ENCODE results near the gene HIP1.

Gene HIP1

DNA sequence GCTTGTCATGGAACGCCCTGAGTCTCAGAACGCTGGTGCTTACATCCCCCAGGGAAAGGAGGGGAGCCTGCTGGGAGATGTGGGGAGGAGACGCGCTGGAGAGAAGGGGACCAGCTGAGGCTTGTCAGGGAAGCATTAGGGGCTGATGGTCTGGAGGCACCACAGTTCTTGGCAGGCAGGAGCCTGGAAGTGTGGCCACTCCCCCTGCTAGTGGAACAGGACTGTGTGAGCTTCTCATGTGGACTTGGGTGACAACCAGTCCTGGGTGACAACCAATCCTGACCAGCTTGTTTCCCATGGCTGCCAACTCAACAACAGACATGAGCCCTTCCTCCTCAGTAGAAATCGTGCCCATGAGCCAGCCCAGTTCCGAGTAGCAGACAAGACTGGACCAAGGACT is 158.8 kb downstream of the HIP1 start:
- TF ChIP-seq, protein P1, sequence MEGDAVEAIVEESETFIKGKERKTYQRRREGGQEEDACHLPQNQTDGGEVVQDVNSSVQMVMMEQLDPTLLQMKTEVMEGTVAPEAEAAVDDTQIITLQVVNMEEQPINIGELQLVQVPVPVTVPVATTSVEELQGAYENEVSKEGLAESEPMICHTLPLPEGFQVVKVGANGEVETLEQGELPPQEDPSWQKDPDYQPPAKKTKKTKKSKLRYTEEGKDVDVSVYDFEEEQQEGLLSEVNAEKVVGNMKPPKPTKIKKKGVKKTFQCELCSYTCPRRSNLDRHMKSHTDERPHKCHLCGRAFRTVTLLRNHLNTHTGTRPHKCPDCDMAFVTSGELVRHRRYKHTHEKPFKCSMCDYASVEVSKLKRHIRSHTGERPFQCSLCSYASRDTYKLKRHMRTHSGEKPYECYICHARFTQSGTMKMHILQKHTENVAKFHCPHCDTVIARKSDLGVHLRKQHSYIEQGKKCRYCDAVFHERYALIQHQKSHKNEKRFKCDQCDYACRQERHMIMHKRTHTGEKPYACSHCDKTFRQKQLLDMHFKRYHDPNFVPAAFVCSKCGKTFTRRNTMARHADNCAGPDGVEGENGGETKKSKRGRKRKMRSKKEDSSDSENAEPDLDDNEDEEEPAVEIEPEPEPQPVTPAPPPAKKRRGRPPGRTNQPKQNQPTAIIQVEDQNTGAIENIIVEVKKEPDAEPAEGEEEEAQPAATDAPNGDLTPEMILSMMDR (IDR thresholded peaks at IDR 0.05; ENCODE audit: insufficient read depth, low read length, poor library complexity, severe bottlenecking) = no peak
- no peak for TF ChIP-seq EZH2phosphoT487 (conservative IDR thresholded peaks at IDR 0.05; ENCODE audit: low read length)
- no peak overlapping the region for H3K4me2 ChIP-seq (ENCODE audit: low read depth, low read length, poor library complexity, severe bottlenecking)

DNA sequence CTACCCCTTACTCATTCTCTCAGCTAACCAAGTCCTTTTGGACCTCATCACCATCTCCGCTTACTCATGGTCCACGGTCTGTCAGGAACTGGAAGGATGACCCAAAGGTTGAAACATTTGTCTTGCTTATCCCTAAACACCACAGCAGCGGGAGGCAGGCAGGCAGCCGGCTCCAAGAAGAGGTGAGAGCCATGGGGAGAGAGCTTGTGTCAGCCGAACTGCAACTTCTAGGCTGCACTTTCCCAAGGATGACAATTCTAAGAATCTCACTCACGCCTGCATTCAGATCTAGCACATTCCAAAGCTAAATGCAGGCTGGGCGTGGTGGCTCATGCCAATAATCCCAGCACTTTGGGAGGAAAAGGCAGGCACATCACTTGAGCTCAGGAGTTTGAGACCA is 160.7 kb downstream of the HIP1 start:
- H3K4me2 ChIP-seq (ENCODE audit: low read depth, low read length, poor library complexity, severe bottlenecking) = no peak overlapping the region
- TF ChIP-seq, protein P1 (IDR thresholded peaks at IDR 0.05; ENCODE audit: insufficient read depth, low read length, poor library complexity, severe bottlenecking) = no peak
- no peak overlapping the region for H3K4me3 ChIP-seq (ENCODE audit: insufficient read depth, low read length, poor library complexity, severe bottlenecking)
- H3K79me2 ChIP-seq (ENCODE audit: insufficient read depth, low read length) = no peaks in the 10 kb centered on the region
- H4K20me1 ChIP-seq (ENCODE audit: low read depth, low read length) = no peaks in the 10 kb centered on the region
- H3K36me3 ChIP-seq (ENCODE audit: low read length) = no peaks in the 10 kb centered on the region
- no peaks in the 10 kb centered on the region for H3K27me3 ChIP-seq (ENCODE audit: low read length)
- no peaks in the 10 kb centered on the region for H3K9me3 ChIP-seq (ENCODE audit: insufficient read depth, low read length)
- H3K9me2 ChIP-seq (replicated peaks; ENCODE audit: insufficient read depth, low read length) = no peaks in the 10 kb centered on the region
- H3F3A ChIP-seq (ENCODE audit: insufficient read depth) = no peaks in the 10 kb centered on the region
- no peak overlapping the region for H3K9ac ChIP-seq (ENCODE audit: low read length)
- H2AFZ ChIP-seq (ENCODE audit: low read depth, low read length, severe bottlenecking) = no peak overlapping the region
- no peak overlapping the region for H3K27ac ChIP-seq (ENCODE audit: low read depth, low read length)

More for the DNA sequence above, 158.8 kb downstream of the HIP1 start:
- no peak overlapping the region for H3K4me3 ChIP-seq (ENCODE audit: insufficient read depth, low read length, poor library complexity, severe bottlenecking)
- H3K9ac ChIP-seq (ENCODE audit: low read length) = no peak overlapping the region
- H3K79me2 ChIP-seq (ENCODE audit: insufficient read depth, low read length) = no peaks in the 10 kb centered on the region
- H3K9me2 ChIP-seq (replicated peaks; ENCODE audit: insufficient read depth, low read length) = no peaks in the 10 kb centered on the region
- no peaks in the 10 kb centered on the region for H3K27me3 ChIP-seq (ENCODE audit: low read length)
- H2AFZ ChIP-seq (ENCODE audit: low read depth, low read length, severe bottlenecking) = no peak overlapping the region
- H3K9me3 ChIP-seq (ENCODE audit: insufficient read depth, low read length) = no peaks in the 10 kb centered on the region
- no peak overlapping the region for H3K27ac ChIP-seq (ENCODE audit: low read depth, low read length)
- no peaks in the 10 kb centered on the region for H3F3A ChIP-seq (ENCODE audit: insufficient read depth)
- no peaks in the 10 kb centered on the region for H3K36me3 ChIP-seq (ENCODE audit: low read length)
- H4K20me1 ChIP-seq (ENCODE audit: low read depth, low read length) = no peaks in the 10 kb centered on the region

DNA sequence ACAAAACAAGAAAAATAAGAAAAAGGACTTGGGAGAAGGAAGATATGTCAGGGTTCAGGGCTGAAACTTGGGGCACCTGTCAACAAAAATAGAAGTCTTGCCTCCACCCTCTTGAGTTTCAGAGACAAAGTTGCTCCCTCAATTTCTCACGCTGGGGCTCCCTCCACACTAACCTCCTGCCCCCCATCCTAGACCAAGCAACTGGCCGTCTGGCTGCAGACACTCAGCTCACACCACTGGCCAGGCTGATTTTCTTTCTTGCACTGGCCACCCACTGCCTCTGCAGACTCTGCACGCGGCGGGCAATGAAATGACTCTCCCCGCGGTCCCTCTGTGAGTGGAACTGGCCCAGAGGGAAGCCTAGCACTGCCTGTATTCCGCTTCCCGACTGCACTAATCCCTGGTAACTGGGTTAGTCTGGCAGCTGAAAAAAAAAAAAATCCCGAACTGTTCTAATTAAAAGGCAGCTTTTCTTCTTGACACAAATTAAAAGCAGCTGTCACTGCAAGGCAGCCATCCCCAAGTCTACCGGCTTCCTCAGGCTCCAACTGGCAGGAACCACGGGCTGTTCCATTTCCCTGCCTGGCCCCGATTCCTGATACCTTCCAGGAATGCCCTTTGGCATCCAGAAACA is 163.1 kb downstream of the HIP1 start:
- Histone ChIP-seq H3K9me2 (replicated peaks; ENCODE audit: insufficient read depth, low read length) (no peaks in the 10 kb centered on the region), H3K36me3 (ENCODE audit: low read length) (no peaks in the 10 kb centered on the region), H3K27ac (ENCODE audit: low read depth, low read length) (no peak overlapping the region), H3K4me3 (ENCODE audit: insufficient read depth, low read length, poor library complexity, severe bottlenecking) (no peak overlapping the region), H3F3A (ENCODE audit: insufficient read depth) (no peaks in the 10 kb centered on the region), H3K27me3 (ENCODE audit: low read length) (no peaks in the 10 kb centered on the region), H4K20me1 (ENCODE audit: low read depth, low read length) (no peaks in the 10 kb centered on the region), H3K4me2 (ENCODE audit: low read depth, low read length, poor library complexity, severe bottlenecking) (no peak overlapping the region), H3K9ac (ENCODE audit: low read length) (no peak overlapping the region), H3K9me3 (ENCODE audit: insufficient read depth, low read length) (no peaks in the 10 kb centered on the region), H2AFZ (ENCODE audit: low read depth, low read length, severe bottlenecking) (no peak overlapping the region), H3K79me2 (ENCODE audit: insufficient read depth, low read length) (no peaks in the 10 kb centered on the region)
- TF ChIP-seq, protein P1 (IDR thresholded peaks at IDR 0.05; ENCODE audit: insufficient read depth, low read length, poor library complexity, severe bottlenecking) = no peak
- TF ChIP-seq EZH2phosphoT487 (conservative IDR thresholded peaks at IDR 0.05; ENCODE audit: low read length) = no peak

Data from SU-DHL-6 (cell line).